ENCODE data around the gene DRAXIN.

The DRAXIN gene

DNA sequence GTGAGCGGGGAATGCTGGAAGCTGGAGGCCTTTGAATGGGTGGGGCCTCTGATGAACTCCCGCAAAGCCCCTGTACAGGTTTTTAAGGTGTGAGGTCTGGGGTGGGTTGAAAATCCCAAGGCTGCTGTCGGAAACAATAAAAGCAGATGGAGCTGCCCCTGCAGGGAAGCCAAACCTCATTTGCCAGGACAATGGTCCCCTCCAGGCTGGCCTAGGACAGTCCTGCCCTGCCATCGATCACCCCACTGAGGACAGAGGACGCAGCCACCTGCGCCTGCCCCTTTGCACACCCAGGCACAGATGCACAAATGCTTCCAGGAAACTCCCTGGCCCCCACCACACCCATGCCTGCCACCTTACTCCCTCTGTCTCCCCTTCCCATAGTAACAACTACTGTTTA, 4.4 kb downstream of the DRAXIN start:
- Histone ChIP-seq H3K4me1 (peaks cover 0 to 31% (median 22%) of the 10 kb centered on the region in 4 donors), H3K27ac (no peak overlapping the region), H3K36me3 (no peaks in the 10 kb centered on the region), H3K27me3 (peaks cover 4 to 97% of the 10 kb centered on the region in 2 donors), H3K4me3 (no peak overlapping the region), H3K9me3 (no peaks in the 10 kb centered on the region)
- no peak for TF ChIP-seq CTCF (IDR thresholded peaks at IDR 0.05)
- intact Hi-C loops (cut with DNase I; ENCODE audit: low total_unique reads): no loop called here
- no peak for DNase-seq

- no peaks in the 10 kb centered on the region for H3K36me3 ChIP-seq
- DNase-seq: no peak
- H3K9me3 ChIP-seq: no peaks in the 10 kb centered on the region
- H3K27me3 ChIP-seq: peaks cover 0 to 95% of the 10 kb centered on the region in 2 donors
- no peak for TF ChIP-seq CTCF (IDR thresholded peaks at IDR 0.05)
- no peak overlapping the region for H3K4me3 ChIP-seq
- H3K4me1 ChIP-seq: peaks cover 0 to 27% (median 18%) of the 10 kb centered on the region in 4 donors
- H3K27ac ChIP-seq: no peak overlapping the region
- intact Hi-C loops (cut with DNase I; ENCODE audit: low total_unique reads): no loop called here
These were observed 5.8 kb downstream of the DRAXIN start for GRCh38 chr1:11697188-11697892.

- no peaks in the 10 kb centered on the region for H3K9me3 ChIP-seq
- H3K4me3 ChIP-seq: no peak overlapping the region
- peaks cover 0 to 22% (median 15%) of the 10 kb centered on the region in 4 donors for H3K4me1 ChIP-seq
- H3K27ac ChIP-seq: no peak overlapping the region
- H3K27me3 ChIP-seq: peaks cover 0 to 95% of the 10 kb centered on the region in 2 donors
- no peak for TF ChIP-seq CTCF (IDR thresholded peaks at IDR 0.05)
- no peaks in the 10 kb centered on the region for H3K36me3 ChIP-seq
- intact Hi-C loops (cut with DNase I; ENCODE audit: low total_unique reads): no loop called here
- no peak for DNase-seq
These were observed 6.3 kb downstream of the DRAXIN start for GRCh38 chr1:11697893-11698210.

GRCh38 chr1:11700601-11701467, 9.3 kb downstream of the DRAXIN start:
- Histone ChIP-seq H3K4me1 (peaks cover 0 to 15% (median 12%) of the 10 kb centered on the region in 4 donors), H3K27me3 (peaks cover 0 to 93% of the 10 kb centered on the region in 2 donors), H3K9me3 (no peaks in the 10 kb centered on the region), H3K36me3 (no peaks in the 10 kb centered on the region), H3K27ac (no peak overlapping the region), H3K4me3 (no peak overlapping the region)
- DNase-seq: no peak
- no peak for TF ChIP-seq CTCF (IDR thresholded peaks at IDR 0.05)
- intact Hi-C loops (cut with DNase I; ENCODE audit: low total_unique reads): no loop called here

GRCh38 chr1:11701551-11701961, 10.0 kb downstream of the DRAXIN start:
- Histone ChIP-seq H3K36me3 (no peaks in the 10 kb centered on the region), H3K4me1 (peaks cover 0 to 15% (median 12%) of the 10 kb centered on the region in 4 donors), H3K4me3 (no peak overlapping the region), H3K27me3 (peaks cover 0 to 94% of the 10 kb centered on the region in 2 donors), H3K9me3 (no peaks in the 10 kb centered on the region), H3K27ac (no peak overlapping the region)
- no peak for DNase-seq
- intact Hi-C loops (cut with DNase I; ENCODE audit: low total_unique reads): no loop called here
- TF ChIP-seq CTCF (IDR thresholded peaks at IDR 0.05): no peak
